Ectodermal cell (in vitro differentiated cells): ENCODE data around the gene LRRFIP2. TPM values are rescaled to one million over a fixed set of nuclear protein-coding genes. Genes with fewer than 3 reads are reported as not detected.
"Not testable (repeated sequence)": the region's sequence is repeated elsewhere in the genome, so short reads cannot be mapped to it uniquely, and the experiment has no call there.

Experiments
- H3K27ac ChIP-seq: 2 replicates; pipeline ENCODE4 v1.7.0; 2013; ENCODE audit warnings: mild to moderate bottlenecking, low read depth, low read length; ENCODE audit not compliant: insufficient read depth, poor library complexity, severe bottlenecking
- H3K27me3 ChIP-seq: 2 replicates; pipeline ENCODE4 v1.7.0; 2013; ENCODE audit warnings: mild to moderate bottlenecking, low read length; ENCODE audit not compliant: insufficient read depth, control insufficient read depth, poor library complexity, severe bottlenecking
- H3K36me3 ChIP-seq: one replicate; pipeline ENCODE4 v1.7.0; 2013; ENCODE audit warnings: low read length; ENCODE audit not compliant: control insufficient read depth, insufficient read depth
- H3K4me1 ChIP-seq: one replicate; pipeline ENCODE4 v1.7.0; 2013; ENCODE audit warnings: low read length; ENCODE audit not compliant: control insufficient read depth, insufficient read depth
- H3K4me3 ChIP-seq: 2 replicates; pipeline ENCODE4 v1.7.0; 2013; ENCODE audit warnings: low read depth, low read length, control low read depth; ENCODE audit not compliant: insufficient read depth
- H3K9me3 ChIP-seq: 2 replicates; pipeline ENCODE4 v1.7.0; 2013; ENCODE audit warnings: mild to moderate bottlenecking, low read length, moderate library complexity; ENCODE audit not compliant: control insufficient read depth
- WGBS, 2 experiments: methylation state at CpG; one replicate each; pipeline ENCODE4 v1.1.7; 2013; ENCODE audit warnings: missing lambda C conversion rate in 2 of 2; 5-methylcytosine and 5-hydroxymethylcytosine counted together
- polyA plus RNA-seq, 4 experiments: library from polyadenylated mRNA; stranded (reverse); fragments of 50-300 nt; gene quantifications; one replicate each; pipeline ENCODE4 v1.2.3, GENCODE V29; 2013

The LRRFIP2 gene, protein sequence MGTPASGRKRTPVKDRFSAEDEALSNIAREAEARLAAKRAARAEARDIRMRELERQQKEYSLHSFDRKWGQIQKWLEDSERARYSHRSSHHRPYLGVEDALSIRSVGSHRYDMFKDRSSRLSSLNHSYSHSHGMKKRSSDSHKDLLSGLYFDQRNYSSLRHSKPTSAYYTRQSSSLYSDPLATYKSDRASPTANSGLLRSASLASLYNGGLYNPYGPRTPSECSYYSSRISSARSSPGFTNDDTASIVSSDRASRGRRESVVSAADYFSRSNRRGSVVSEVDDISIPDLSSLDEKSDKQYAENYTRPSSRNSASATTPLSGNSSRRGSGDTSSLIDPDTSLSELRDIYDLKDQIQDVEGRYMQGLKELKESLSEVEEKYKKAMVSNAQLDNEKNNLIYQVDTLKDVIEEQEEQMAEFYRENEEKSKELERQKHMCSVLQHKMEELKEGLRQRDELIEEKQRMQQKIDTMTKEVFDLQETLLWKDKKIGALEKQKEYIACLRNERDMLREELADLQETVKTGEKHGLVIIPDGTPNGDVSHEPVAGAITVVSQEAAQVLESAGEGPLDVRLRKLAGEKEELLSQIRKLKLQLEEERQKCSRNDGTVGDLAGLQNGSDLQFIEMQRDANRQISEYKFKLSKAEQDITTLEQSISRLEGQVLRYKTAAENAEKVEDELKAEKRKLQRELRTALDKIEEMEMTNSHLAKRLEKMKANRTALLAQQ
- polyA plus RNA-seq (2013, experiment 1 of 4): 32.6 TPM
- polyA plus RNA-seq (2013, experiment 2 of 4): 33.8 TPM
- 24.5 TPM for polyA plus RNA-seq (2013, experiment 3 of 4)
- 26.3 TPM for polyA plus RNA-seq (2013, experiment 4 of 4)

DNA sequence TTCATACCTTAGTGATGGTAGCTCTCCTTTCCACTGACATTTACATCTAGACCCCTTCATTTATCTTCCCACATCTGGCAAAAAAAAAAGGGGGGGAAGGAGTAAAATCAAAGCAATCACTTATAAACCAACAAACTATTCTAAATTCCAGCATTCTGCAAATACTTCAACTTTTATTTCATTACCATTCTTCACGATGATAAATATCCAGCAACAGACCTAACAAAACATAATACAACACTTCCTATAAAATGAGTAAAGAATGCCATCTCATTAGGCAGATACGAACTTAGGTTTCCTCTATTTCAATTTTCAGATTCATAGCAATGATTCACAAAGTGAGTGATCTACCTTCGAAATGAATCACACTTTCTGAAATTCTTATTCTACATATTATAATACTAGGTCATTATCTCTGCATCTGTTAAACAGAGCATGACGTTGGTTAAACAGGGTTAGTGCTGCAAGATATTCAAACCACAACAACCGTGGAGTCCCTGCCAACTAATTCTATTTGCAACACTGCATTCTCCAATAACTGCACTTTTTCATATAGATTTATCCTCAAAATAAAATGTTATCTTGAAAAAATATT lies at the start of gene LRRFIP2:
TSS of gene LRRFIP2 (minus strand) at position 51 of the 595 bp plus-strand sequence. CDS start 25,599 bp downstream, outside the sequence.
- H3K27ac ChIP-seq: peak within 1 kb of the TSS; percentile 52
- H3K9me3 ChIP-seq: no peaks in the 10 kb centered on the region
- no peaks in the 10 kb centered on the region for H3K27me3 ChIP-seq
- H3K4me3 ChIP-seq: peak within 1 kb of the TSS; percentile 87
- WGBS, 2 experiments: 52 to 55% methylated on average over 4 to 5 of the region's 5 CpGs
- no peaks in the 10 kb centered on the region for H3K4me1 ChIP-seq
- H3K36me3 ChIP-seq: no peaks in the 10 kb centered on the region

DNA sequence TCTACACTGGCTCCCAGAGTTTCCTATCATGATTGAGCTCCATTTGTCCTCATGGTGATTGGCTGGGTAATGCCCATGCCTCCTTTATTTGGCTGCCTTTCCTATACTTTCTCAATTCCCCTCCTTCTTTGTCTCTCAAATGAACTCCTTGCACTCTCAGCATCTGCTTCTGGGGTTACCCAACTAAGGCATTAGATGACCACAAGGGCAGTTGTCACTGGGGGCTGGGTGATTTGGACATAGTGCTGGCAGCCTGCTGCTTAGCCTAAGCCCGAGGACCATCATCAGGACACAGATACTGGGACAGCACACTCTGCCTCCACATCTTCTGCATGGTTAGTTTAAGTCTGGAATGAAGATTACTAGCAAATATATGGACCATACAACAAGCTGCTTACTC lies 49.2 kb upstream of the LRRFIP2 start:
- no peaks in the 10 kb centered on the region for H3K9me3 ChIP-seq
- no peaks in the 10 kb centered on the region for H3K36me3 ChIP-seq
- 90 to 100% methylated on average over 1 of the region's 1 CpG for WGBS, 2 experiments
- no peaks in the 10 kb centered on the region for H3K27me3 ChIP-seq
- no peaks in the 10 kb centered on the region for H3K4me1 ChIP-seq
- no peak overlapping the region for H3K27ac ChIP-seq
- H3K4me3 ChIP-seq: no peak overlapping the region

DNA sequence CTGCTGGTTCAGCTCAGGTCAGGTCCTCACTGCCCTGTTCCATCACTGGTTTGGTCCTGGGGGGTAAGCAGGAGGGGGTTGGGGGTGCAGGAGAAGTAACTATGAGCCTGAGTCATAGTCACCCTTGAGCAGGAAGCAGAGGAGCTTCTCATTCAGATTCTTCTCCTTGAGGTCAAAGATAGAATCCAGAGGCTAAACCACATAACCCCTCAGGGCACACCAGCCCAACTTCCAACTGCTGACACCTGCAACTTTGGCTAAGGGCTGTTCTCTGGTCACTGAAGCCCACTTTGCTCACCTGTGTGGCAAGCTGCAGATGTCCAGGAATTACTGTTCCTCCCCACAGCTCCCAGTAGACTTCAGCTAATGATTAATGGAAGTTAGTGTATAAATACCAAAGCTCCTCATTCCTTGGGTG lies 48.8 kb upstream of the LRRFIP2 start:
- H3K36me3 ChIP-seq: no peaks in the 10 kb centered on the region

DNA sequence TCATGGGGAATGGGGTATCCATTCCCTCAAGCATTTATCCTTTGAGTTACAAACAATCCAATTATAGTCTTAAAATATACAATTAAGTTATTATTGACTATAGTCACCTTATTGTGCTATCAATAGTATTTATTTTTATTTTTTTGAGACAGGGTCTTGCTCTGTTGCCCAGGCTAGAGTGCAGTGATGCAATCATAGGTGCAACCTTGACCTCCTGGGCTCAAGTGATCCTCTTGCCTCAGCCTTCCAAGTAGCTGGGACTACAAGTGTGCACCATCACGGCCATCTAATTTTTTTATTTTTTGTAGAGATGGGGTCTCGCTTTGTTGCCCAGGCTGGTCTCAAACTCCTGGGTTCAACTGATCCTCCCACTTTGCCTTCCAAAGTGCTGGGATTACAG lies 48.2 kb upstream of the LRRFIP2 start:
- 85 to 91% methylated on average over 2 of the region's 2 CpGs for WGBS, 2 experiments
- not testable (repeated sequence) for H3K27ac ChIP-seq, H3K4me1 ChIP-seq, H3K27me3 ChIP-seq, H3K9me3 ChIP-seq, H3K4me3 ChIP-seq, H3K36me3 ChIP-seq

More for the DNA sequence above, 48.8 kb upstream of the LRRFIP2 start:
- Histone ChIP-seq H3K4me3 (no peak overlapping the region), H3K9me3 (no peaks in the 10 kb centered on the region), H3K27me3 (no peaks in the 10 kb centered on the region), H3K4me1 (no peaks in the 10 kb centered on the region), H3K27ac (no peak overlapping the region)

DNA sequence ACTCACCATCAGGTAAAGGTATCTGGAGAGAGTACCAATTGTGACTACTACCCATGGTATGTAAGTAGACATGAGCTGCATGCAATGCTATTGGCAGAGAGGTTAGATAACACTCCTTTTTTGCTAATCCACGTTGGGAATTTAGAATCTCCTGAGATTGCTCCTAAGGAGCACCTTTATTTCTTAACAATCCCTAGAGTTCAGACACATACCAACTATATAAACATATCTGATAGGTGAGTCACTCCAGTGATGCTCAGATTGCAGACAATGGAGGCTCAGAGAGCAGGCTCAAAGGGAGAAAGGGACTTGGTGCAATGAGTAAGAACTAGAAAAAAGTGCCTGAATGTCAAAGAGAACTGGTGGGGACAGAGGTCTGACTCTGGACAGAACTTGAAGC lies 47.0 kb upstream of the LRRFIP2 start:
- Histone ChIP-seq H3K36me3 (no peaks in the 10 kb centered on the region), H3K27me3 (no peaks in the 10 kb centered on the region), H3K27ac (no peak overlapping the region), H3K4me3 (no peak overlapping the region), H3K9me3 (no peaks in the 10 kb centered on the region), H3K4me1 (no peaks in the 10 kb centered on the region)
- 13 to 48% methylated on average over 1 of the region's 1 CpG for WGBS, 2 experiments

DNA sequence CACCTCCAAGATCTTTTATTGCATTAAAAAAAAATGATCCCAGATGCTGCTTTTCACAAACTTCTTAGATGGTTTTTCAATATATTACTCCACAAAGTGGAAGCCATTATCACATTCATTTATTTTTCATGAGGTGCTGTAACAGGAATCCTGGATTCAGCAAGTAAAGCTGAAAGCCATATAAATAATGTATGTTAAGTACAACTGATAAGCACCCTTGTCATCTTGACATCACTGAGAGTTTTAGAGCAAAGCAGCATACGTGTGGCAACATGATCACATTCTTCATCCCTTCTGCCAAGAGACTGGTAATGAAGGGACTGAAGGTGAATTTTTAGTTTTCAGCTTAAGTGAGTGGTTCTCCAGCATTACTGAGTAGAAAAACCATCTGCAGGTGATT lies 44.9 kb upstream of the LRRFIP2 start:
- no peaks in the 10 kb centered on the region for H3K27me3 ChIP-seq
- no peak overlapping the region for H3K4me3 ChIP-seq
- H3K27ac ChIP-seq: no peak overlapping the region
- WGBS, 2 experiments: 94 to 100% methylated on average over 1 of the region's 1 CpG
- H3K9me3 ChIP-seq: no peaks in the 10 kb centered on the region
- no peaks in the 10 kb centered on the region for H3K4me1 ChIP-seq
- H3K36me3 ChIP-seq: no peaks in the 10 kb centered on the region

DNA sequence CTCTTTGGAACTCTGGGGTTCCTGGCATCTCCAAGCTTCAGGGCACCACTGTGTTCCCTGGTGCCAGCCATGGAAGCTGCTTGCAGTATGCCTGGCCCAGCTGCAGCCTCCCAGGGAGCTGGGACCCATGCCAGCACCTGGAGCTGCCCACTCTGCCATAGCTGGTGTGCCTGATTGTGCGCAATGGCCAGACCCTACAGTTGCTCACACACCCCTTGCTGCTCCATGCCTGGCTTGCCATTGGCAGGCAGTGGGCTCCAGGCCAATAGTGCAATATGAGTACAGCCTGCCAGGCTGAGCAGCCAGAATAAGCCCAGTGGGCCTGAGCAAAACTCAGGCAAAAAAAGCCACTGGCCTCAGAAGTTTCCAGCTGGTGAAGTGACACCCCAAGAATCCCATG lies 43.8 kb upstream of the LRRFIP2 start:
- H3K27me3 ChIP-seq: no peaks in the 10 kb centered on the region
- no peaks in the 10 kb centered on the region for H3K4me1 ChIP-seq
- WGBS, 2 experiments: 97 to 98% methylated on average over 1 of the region's 1 CpG
- H3K4me3 ChIP-seq: no peak overlapping the region
- no peak overlapping the region for H3K27ac ChIP-seq
- H3K9me3 ChIP-seq: no peaks in the 10 kb centered on the region
- H3K36me3 ChIP-seq: no peaks in the 10 kb centered on the region

DNA sequence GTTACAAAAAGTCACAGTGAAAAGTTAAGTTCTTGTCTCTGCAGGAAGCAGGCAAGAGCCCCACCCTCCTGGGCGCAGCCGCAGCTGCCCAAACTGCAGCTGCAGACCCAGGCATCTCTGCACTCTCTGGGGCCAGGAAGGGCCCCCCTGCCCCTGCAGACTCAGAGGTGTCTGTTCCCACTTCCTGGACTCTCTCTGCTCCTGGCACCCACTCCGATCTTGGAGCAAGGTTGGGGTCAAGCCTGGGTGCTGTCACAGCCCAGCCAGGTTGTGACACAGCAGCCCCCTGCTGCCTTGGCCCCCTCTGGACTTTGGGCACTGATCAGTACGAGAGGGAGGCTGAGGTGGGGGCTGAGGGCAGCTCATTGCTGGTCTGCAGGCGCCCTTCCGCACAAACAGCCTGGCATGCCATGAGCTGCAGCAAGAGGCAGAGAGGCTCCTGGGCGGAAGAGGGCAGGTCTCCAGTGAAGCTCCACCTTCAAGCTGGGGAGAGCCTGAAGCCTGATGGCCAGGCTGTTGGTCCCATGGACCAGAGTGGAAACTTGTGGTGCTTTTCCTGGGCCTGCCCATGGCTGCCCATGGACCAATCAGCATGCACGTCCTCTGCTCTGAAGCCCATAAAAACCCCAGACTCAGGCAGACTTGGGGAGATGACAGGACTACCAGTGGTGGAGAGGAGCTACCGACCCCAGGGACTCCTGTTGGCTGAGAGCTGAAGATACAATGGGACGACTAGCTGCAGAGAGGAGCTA lies 42.9 kb upstream of the LRRFIP2 start:
- WGBS, 2 experiments: 83 to 85% methylated on average over 10 of the region's 10 CpGs
- Histone ChIP-seq H3K27me3 (no peaks in the 10 kb centered on the region), H3K27ac (no peak overlapping the region)

DNA sequence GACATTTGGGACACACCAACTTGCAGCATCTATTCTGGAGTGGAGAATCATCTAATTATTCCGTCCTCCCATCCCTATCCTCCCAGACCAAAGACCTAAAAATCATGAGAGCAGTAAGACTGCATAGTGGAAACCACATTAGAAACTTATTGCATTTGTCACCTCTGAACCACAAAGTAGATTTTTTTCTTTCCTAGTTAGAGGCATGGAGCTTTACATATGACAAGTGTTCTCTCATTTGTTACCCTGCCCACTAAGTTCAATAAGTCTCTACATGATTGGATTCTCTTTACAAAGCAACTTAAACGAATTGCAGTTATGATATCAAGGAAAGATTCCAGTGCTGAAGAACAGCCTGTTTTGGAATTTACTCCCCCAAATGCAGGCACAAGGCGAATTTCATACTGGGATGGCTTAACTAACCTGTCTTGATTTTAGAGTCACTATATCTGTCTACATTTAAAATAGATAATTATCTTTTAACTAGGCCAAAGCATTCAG lies 42.3 kb upstream of the LRRFIP2 start:
- no peaks in the 10 kb centered on the region for H3K4me1 ChIP-seq
- H3K27ac ChIP-seq: no peak overlapping the region
- H3K27me3 ChIP-seq: no peaks in the 10 kb centered on the region
- no peaks in the 10 kb centered on the region for H3K9me3 ChIP-seq
- no peaks in the 10 kb centered on the region for H3K36me3 ChIP-seq
- 84 to 91% methylated on average over 3 of the region's 3 CpGs for WGBS, 2 experiments
- no peak overlapping the region for H3K4me3 ChIP-seq

More for the DNA sequence above, 42.9 kb upstream of the LRRFIP2 start:
- Histone ChIP-seq H3K4me3 (no peak overlapping the region), H3K4me1 (no peaks in the 10 kb centered on the region), H3K9me3 (no peaks in the 10 kb centered on the region), H3K36me3 (no peaks in the 10 kb centered on the region)
